ENCODE data around the gene TBX15.

- no peak for TF ChIP-seq TARDBP (IDR thresholded peaks at IDR 0.05)
- no peak for TF ChIP-seq ARNT (IDR thresholded peaks at IDR 0.05)
- no peak for TF ChIP-seq CTBP1 (IDR thresholded peaks at IDR 0.05; ENCODE audit: borderline replicate concordance)
- TF ChIP-seq FOXM1 (IDR thresholded peaks at IDR 0.05; ENCODE audit: borderline replicate concordance): no peak
- no peak for TF ChIP-seq ELF4 (IDR thresholded peaks at IDR 0.05)
- no peak for TF ChIP-seq PKNOX1 (IDR thresholded peaks at IDR 0.05)
Measured at GRCh38 chr1:118977600-118977999, 10.5 kb downstream of the TBX15 start.
